Neuronal stem cell (in vitro differentiated cells): ENCODE measurements around the gene ARFGAP1. TPM values are rescaled to one million over a fixed set of nuclear protein-coding genes. Genes with fewer than 3 reads are reported as not detected.

Source experiments
- DNase-seq: peaks from one replicate; pipeline ENCODE4 v3.0.0-alpha.2; 2013; ENCODE audit warnings: low spot score
- H2AFZ ChIP-seq: one replicate; pipeline ENCODE4 v1.6.1; 2013; ENCODE audit warnings: mild to moderate bottlenecking, low read length, inconsistent platforms
- H2AK5ac ChIP-seq: 2 replicates; pipeline ENCODE4 v1.6.1; 2013; ENCODE audit warnings: low read depth, mild to moderate bottlenecking, inconsistent platforms, low read length, moderate library complexity, mixed read lengths
- H2BK120ac ChIP-seq: 2 replicates; pipeline ENCODE4 v1.6.1; 2013; ENCODE audit warnings: low read depth, mild to moderate bottlenecking, inconsistent platforms, low read length, moderate library complexity, mixed read lengths
- H2BK12ac ChIP-seq: one replicate; pipeline ENCODE4 v1.6.1; 2013; ENCODE audit warnings: low read length, inconsistent platforms
- H2BK15ac ChIP-seq: 2 replicates; pipeline ENCODE4 v1.6.1; 2013; ENCODE audit warnings: mild to moderate bottlenecking, low read length, inconsistent platforms, mixed read lengths
- H2BK5ac ChIP-seq: one replicate; pipeline ENCODE4 v1.6.1; 2013; ENCODE audit warnings: inconsistent platforms, mild to moderate bottlenecking, low read length, moderate library complexity
- H3K14ac ChIP-seq: one replicate; pipeline ENCODE4 v1.6.1; 2013; ENCODE audit warnings: low read length, inconsistent platforms
- H3K18ac ChIP-seq: 2 replicates; pipeline ENCODE4 v1.6.1; 2013; ENCODE audit warnings: low read length, inconsistent platforms
- H3K23ac ChIP-seq: 2 replicates; pipeline ENCODE4 v1.6.1; 2013; ENCODE audit warnings: low read depth, mild to moderate bottlenecking, mixed read lengths, low read length, inconsistent platforms; ENCODE audit not compliant: poor library complexity
- H3K27ac ChIP-seq: replicated peaks from 3 replicates; pipeline ENCODE4 v1.5.1; 2013; ENCODE audit warnings: low read length, inconsistent platforms
- H3K27me3 ChIP-seq, 3 experiments: 2 replicates each; pipeline ENCODE4 v1.6.1; 2013; ENCODE audit warnings: low read length in 3 of 3, mild to moderate bottlenecking in 2 of 3, inconsistent platforms in 1 of 3, low read depth in 1 of 3, mixed read lengths in 1 of 3, moderate library complexity in 1 of 3; ENCODE audit not compliant: control insufficient read depth in 3 of 3, insufficient read depth in 3 of 3
- H3K36me3 ChIP-seq, 2 donors: replicated peaks in 1 of 2; 2 replicates each; pipeline ENCODE4 v1.6.1; 2013; ENCODE audit warnings: low read length in 2 of 2; ENCODE audit not compliant: control insufficient read depth in 2 of 2, insufficient read depth in 2 of 2
- H3K4ac ChIP-seq: 2 replicates; pipeline ENCODE4 v1.6.1; 2013; ENCODE audit warnings: inconsistent platforms, mild to moderate bottlenecking, low read length, moderate library complexity
- H3K4me1 ChIP-seq, 2 donors: 1 replicate in 1 of 2; 2 replicates in 1 of 2; pipeline ENCODE4 v1.6.1; 2013; ENCODE audit warnings: low read length in 2 of 2, low read depth in 1 of 2; ENCODE audit not compliant: control insufficient read depth in 2 of 2, insufficient read depth in 1 of 2
- H3K4me2 ChIP-seq: one replicate; pipeline ENCODE4 v1.6.1; 2013; ENCODE audit warnings: mild to moderate bottlenecking, low read length, inconsistent platforms; ENCODE audit not compliant: insufficient read depth, poor library complexity, severe bottlenecking
- H3K4me3 ChIP-seq, 2 donors: 2 replicates each; pipeline ENCODE4 v1.5.1; 2013; ENCODE audit warnings: low read length in 2 of 2, mild to moderate bottlenecking in 2 of 2, inconsistent platforms in 1 of 2, moderate library complexity in 1 of 2
- H3K79me1 ChIP-seq: one replicate; pipeline ENCODE4 v1.6.1; 2013; ENCODE audit warnings: low read depth, mild to moderate bottlenecking, inconsistent platforms, low read length, moderate library complexity
- H3K9ac ChIP-seq: one replicate; pipeline ENCODE4 v1.6.1; 2013; ENCODE audit warnings: mild to moderate bottlenecking, low read depth, low read length, inconsistent platforms; ENCODE audit not compliant: poor library complexity
- H3K9me3 ChIP-seq, 2 donors: replicated peaks in 1 of 2; 2 replicates each; pipeline versions ENCODE3 to v1.6.1; 2013; ENCODE audit warnings: low read length in 2 of 2, mild to moderate bottlenecking in 2 of 2, inconsistent platforms in 1 of 2, low read depth in 1 of 2, mixed read lengths in 1 of 2, moderate library complexity in 1 of 2; ENCODE audit not compliant: control insufficient read depth in 2 of 2, insufficient read depth in 1 of 2
- H4K8ac ChIP-seq: one replicate; pipeline ENCODE4 v1.6.1; 2013; ENCODE audit warnings: low read depth, mild to moderate bottlenecking, inconsistent platforms, low read length, moderate library complexity
- H4K91ac ChIP-seq: one replicate; pipeline ENCODE4 v1.6.1; 2013; ENCODE audit warnings: low read length, low read depth, mild to moderate bottlenecking, inconsistent platforms; ENCODE audit not compliant: poor library complexity
- WGBS, 2 donors: extraction: QIAGEN DNeasy Blood & Tissue Kit; methylation state at CpG; one replicate each; pipeline ENCODE4 v1.1.7; 2013; ENCODE audit warnings: missing lambda C conversion rate in 2 of 2, mixed read lengths in 1 of 2; ENCODE audit not compliant: insufficient read length in 2 of 2, insufficient replicate concordance in 1 of 2; ENCODE audit errors: extremely low coverage in 2 of 2; 5-methylcytosine and 5-hydroxymethylcytosine counted together
- small RNA-seq: library from polyadenylated mRNA; stranded (forward); fragments of <200 nt; extraction: miRNeasy Mini kit (QIAGEN cat#:217004); gene quantifications from one replicate; pipeline ENCODE3, GENCODE V24; 2013; ENCODE audit not compliant: insufficient read depth

ARFGAP1 gene

DNA sequence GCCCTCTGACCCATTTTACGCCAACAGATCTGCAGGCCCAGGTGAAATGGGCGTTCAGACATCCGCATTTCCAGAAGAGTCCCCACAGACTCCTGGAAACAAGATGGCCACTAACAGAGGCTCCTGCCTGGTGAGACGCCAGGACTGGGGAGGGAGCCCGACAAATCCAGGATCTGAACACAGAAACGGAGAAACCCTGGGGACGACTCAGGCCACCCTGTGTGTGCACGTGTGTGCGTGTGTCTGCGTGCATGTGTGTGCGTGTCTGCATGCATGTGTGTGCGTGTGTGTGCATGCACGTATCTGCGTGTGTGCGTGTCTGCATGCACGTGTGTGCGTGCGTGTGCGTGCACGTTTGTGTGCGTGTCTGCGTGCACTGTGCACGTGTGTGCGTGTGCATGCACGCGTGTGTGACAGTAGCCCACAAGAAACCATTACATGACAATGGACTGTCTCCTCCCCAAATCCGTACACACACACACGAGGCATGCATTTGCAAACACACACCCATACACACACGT, 63.7 kb downstream of the ARFGAP1 start:
- Histone ChIP-seq H3K27ac (no peak overlapping the region), H3K4me3 (peak overlapping the region in 1 of 2 donors; percentile 72), H2BK15ac (no peak overlapping the region), H3K18ac (peak overlapping the region; percentile 59), H3K4me2 (no peak overlapping the region), H4K91ac (peak overlapping the region; percentile 34), H3K36me3 (peaks cover 0 to 2% of the 10 kb centered on the region in 2 donors), H3K14ac (peak overlapping the region; percentile 99), H3K9ac (peak overlapping the region; percentile 91), H2BK12ac (peak overlapping the region; percentile 95), H3K4ac (peak overlapping the region; percentile 4), H2BK5ac (no peak overlapping the region), H2BK120ac (no peak overlapping the region), H3K4me1 (peaks cover 0 to 2% of the 10 kb centered on the region in 2 donors), H3K27me3 (peaks cover 0 to 3% (median 0%) of the 10 kb centered on the region in 3 experiments), H2AFZ (no peak overlapping the region), H4K8ac (no peak overlapping the region), H3K9me3 (peaks cover 7 to 9% of the 10 kb centered on the region in 2 donors), H2AK5ac (no peak overlapping the region), H3K79me1 (peaks cover 2% of the 10 kb centered on the region), H3K23ac (peak overlapping the region; percentile 86)
- DNase-seq = no peak
- no CpG with 5 or more reads among the region's 29 CpGs for WGBS, 2 donors

DNA sequence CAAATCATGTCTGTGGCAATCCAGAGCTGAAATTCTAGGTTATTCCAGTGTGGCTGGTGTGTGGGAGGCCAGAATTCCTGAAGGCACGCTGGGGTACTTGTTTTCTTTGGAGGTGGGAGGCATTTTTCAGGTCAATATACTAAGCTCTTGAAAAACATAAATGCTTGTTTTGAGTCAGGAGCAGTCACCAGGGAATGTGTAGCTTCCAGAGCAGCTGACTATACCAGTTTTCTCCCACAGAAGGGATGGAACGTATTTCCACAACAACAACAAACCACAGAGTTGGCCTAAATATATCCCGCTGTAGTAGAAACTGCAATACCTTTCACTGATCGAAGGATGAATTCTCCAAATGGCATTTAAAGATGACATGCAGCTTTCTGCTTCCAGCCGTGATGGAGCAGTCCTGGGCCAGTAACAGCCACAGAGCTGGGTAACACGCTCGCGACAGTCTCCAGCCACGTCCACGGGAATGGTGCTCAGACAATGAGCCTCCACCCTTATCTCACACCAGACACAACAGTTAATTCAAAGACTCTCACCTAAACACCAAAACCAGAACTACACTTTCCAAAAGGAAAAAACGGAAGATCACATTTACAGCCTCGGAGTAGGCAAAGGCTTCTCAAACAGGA, 65.3 kb downstream of the ARFGAP1 start:
- H3K36me3 ChIP-seq = peaks cover 0 to 2% of the 10 kb centered on the region in 2 donors
- H4K91ac ChIP-seq = no peak overlapping the region
- no peak overlapping the region for H2BK5ac ChIP-seq
- peaks cover 0 to 5% (median 3%) of the 10 kb centered on the region in 3 experiments for H3K27me3 ChIP-seq
- H3K18ac ChIP-seq = peak overlapping the region; percentile 11
- no peak overlapping the region for H2AFZ ChIP-seq
- H3K9ac ChIP-seq = no peak overlapping the region
- H3K4me3 ChIP-seq = no peak overlapping the region
- no peak overlapping the region for H3K14ac ChIP-seq
- H2BK12ac ChIP-seq = no peak overlapping the region
- no peak overlapping the region for H4K8ac ChIP-seq
- no CpG with 5 or more reads among the region's 12 CpGs for WGBS, 2 donors
- H2BK15ac ChIP-seq = no peak overlapping the region
- DNase-seq = no peak
- H2AK5ac ChIP-seq = no peak overlapping the region
- H3K4me1 ChIP-seq = peaks cover 2% of the 10 kb centered on the region in 2 donors
- H3K4ac ChIP-seq = no peak overlapping the region
- H3K23ac ChIP-seq = no peak overlapping the region
- H3K79me1 ChIP-seq = peaks cover 2% of the 10 kb centered on the region
- no peak overlapping the region for H3K4me2 ChIP-seq
- H2BK120ac ChIP-seq = no peak overlapping the region
- H3K9me3 ChIP-seq = peaks cover 4 to 8% of the 10 kb centered on the region in 2 donors
- H3K27ac ChIP-seq = no peak overlapping the region

Small RNA genes lying within 50 kb of the gene (small RNA-seq; reads per million reads assigned to genes)
- gene MIR3196 = not detected
- gene MIR4326 = 65.4 reads per million, percentile 94 among the genes with 10 or more reads in this experiment
- not detected for gene RNU6-994P
